ENCODE data around the gene POMT1.
"Not testable (repeated sequence)": the region's sequence is repeated elsewhere in the genome, so short reads cannot be mapped to it uniquely, and the experiment has no call there.

Gene POMT1

DNA sequence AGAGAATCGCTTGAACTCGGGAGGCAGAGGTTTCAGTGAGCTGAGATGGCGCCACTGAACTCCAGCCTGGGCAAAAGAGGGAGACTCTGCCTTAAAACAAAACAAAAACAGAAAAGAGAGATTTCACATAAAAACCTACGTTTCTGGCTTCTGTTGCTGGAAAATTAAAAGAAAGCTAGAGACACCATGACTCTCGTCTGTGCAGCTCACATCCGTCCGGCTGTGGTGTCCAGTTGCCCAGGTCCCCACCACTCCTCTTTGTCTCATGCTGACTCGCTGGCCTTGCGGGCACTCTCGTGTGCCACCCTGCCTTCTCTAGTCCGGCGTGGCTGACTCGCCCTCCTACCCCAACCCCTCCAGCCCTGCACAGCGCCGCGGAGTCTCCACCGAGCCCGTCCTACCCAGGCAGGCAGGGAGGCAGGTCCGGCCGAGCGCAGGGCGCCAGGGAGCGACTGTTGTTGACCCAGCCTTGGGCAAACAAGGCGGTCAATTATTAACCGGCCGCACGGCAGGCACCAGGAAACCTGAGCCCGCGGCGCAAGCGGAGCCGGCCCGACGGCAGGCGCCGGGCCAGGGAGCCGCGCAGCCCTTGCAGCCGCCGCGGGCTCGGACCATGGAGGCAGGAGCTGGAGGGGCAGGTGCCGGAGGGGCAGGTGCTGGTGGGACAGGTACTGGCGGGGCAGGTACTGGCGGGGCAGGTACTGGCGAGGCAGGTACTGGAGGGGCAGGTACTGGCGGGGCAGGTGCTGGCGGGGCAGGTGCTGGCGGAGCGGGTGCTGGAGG lies 42.5 kb downstream of the POMT1 start, which contains the start of gene PRRT1B:
Gene PRRT1B (plus strand): TSS at position 521 of the 783 bp plus-strand sequence. CDS start 93 bp downstream, at position 614.
- H3K27me3 ChIP-seq (ENCODE audit: insufficient read depth, low read depth): peaks cover 9% of the 10 kb centered on the region; the same call in 1 of the 2 replicates
- no peaks in the 10 kb centered on the region for H4K20me1 ChIP-seq (ENCODE audit: insufficient read depth)
- no peaks in the 10 kb centered on the region for H3K79me2 ChIP-seq (ENCODE audit: insufficient read depth, low read depth)
- no peak within 1 kb of the TSS for H3K4me2 ChIP-seq
- no peak within 1 kb of the TSS for H2AFZ ChIP-seq (ENCODE audit: low read depth)
- H3K27ac ChIP-seq: no peak within 1 kb of the TSS
- no peaks in the 10 kb centered on the region for H3K4me1 ChIP-seq (ENCODE audit: low read depth, poor library complexity, severe bottlenecking)
- H3K9ac ChIP-seq: no peak within 1 kb of the TSS
- no peak within 1 kb of the TSS for H3K4me3 ChIP-seq (IDR thresholded peaks at IDR 0.05; ENCODE audit: insufficient read depth, low read depth, low read length)
- TF ChIP-seq, protein P1, sequence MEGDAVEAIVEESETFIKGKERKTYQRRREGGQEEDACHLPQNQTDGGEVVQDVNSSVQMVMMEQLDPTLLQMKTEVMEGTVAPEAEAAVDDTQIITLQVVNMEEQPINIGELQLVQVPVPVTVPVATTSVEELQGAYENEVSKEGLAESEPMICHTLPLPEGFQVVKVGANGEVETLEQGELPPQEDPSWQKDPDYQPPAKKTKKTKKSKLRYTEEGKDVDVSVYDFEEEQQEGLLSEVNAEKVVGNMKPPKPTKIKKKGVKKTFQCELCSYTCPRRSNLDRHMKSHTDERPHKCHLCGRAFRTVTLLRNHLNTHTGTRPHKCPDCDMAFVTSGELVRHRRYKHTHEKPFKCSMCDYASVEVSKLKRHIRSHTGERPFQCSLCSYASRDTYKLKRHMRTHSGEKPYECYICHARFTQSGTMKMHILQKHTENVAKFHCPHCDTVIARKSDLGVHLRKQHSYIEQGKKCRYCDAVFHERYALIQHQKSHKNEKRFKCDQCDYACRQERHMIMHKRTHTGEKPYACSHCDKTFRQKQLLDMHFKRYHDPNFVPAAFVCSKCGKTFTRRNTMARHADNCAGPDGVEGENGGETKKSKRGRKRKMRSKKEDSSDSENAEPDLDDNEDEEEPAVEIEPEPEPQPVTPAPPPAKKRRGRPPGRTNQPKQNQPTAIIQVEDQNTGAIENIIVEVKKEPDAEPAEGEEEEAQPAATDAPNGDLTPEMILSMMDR (conservative IDR thresholded peaks at IDR 0.05; ENCODE audit: low read depth, low read length): no peak
- H3K36me3 ChIP-seq (ENCODE audit: insufficient read depth): no peaks in the 10 kb centered on the region

DNA sequence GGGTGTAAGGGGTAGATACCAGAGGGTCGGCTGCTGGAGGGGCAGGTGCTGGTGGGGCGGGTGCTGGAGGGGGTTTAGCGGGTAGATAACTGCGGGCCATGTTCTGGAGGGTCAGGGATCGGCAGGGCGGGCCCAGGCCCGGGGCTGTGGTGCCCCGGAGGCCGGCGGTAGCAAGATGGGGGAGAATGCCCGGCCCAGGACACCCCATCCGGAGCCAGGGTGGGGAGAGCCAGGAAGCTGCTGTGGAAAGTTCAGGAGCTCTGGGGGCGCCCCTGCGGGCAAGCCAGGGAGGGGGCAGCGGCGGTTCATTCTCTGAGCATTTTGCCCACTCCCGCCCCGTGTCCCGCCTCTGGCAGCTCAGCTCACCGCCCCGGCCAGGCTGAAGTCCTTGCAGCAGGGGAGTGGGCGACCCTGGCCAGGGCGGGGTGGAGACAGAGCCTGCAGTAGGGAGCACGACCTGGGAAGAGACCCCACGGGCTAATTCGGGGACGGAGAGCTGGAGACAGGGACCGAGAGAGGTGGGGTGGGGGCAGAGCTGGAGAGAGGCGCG lies 43.1 kb downstream of the POMT1 start:
- H3K4me2 ChIP-seq: no peak overlapping the region
- H2AFZ ChIP-seq (ENCODE audit: low read depth): no peak overlapping the region
- TF ChIP-seq, protein P1 (conservative IDR thresholded peaks at IDR 0.05; ENCODE audit: low read depth, low read length): no peak
- H3K4me3 ChIP-seq (IDR thresholded peaks at IDR 0.05; ENCODE audit: insufficient read depth, low read depth, low read length): no peak overlapping the region
- no peaks in the 10 kb centered on the region for H4K20me1 ChIP-seq (ENCODE audit: insufficient read depth)
- H3K27me3 ChIP-seq (ENCODE audit: insufficient read depth, low read depth): peaks cover 9% of the 10 kb centered on the region; the same call in 1 of the 2 replicates
- H3K27ac ChIP-seq: no peak overlapping the region
- no peak overlapping the region for H3K9ac ChIP-seq
- no peaks in the 10 kb centered on the region for H3K4me1 ChIP-seq (ENCODE audit: low read depth, poor library complexity, severe bottlenecking)
- no peaks in the 10 kb centered on the region for H3K36me3 ChIP-seq (ENCODE audit: insufficient read depth)
- no peaks in the 10 kb centered on the region for H3K79me2 ChIP-seq (ENCODE audit: insufficient read depth, low read depth)

DNA sequence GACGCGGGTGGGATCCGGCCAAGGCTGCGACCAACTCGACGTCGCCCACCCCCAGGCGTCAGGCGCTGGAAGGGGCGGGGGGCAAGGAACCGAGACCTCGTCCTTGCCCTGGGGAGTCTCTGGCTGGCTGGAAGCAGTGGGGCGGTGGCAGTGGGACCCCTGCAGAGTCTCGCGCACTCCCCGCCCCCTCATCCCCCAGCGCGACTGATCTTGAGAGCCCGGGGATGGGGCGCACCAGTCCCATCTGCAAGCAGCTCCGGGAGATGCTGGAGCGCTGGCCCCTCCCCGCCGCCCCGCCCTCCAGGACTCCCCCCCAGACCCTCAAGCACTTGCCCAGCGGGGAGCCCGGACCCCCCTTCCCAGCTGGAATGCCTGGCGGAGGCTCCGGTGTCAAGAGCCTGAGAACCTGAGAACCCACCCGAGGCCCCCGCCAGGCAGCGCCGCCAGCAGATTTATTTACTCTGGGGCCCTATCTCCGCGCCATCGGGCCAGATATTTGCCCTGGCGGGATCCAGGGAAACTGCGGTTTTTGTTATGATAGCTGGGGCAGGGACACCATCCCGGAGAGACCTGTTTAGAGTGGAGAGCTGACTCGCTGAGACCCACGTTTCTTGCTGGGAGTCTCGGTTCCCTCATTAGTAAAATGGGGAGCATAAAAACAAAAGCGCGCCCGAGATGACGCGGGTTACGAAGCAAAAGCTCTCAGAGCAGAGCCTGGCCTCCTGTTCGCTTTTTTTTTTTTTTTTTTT lies 43.8 kb downstream of the POMT1 start:
- peaks cover 9% of the 10 kb centered on the region; the same call in 1 of the 2 replicates for H3K27me3 ChIP-seq (ENCODE audit: insufficient read depth, low read depth)
- H3K79me2 ChIP-seq (ENCODE audit: insufficient read depth, low read depth): no peaks in the 10 kb centered on the region
- H3K36me3 ChIP-seq (ENCODE audit: insufficient read depth): no peaks in the 10 kb centered on the region
- H3K4me1 ChIP-seq (ENCODE audit: low read depth, poor library complexity, severe bottlenecking): no peaks in the 10 kb centered on the region
- no peak overlapping the region for H3K27ac ChIP-seq
- TF ChIP-seq, protein P1 (conservative IDR thresholded peaks at IDR 0.05; ENCODE audit: low read depth, low read length): no peak
- H2AFZ ChIP-seq (ENCODE audit: low read depth): no peak overlapping the region
- H3K4me2 ChIP-seq: no peak overlapping the region
- H3K9ac ChIP-seq: no peak overlapping the region
- H4K20me1 ChIP-seq (ENCODE audit: insufficient read depth): no peaks in the 10 kb centered on the region
- H3K4me3 ChIP-seq (IDR thresholded peaks at IDR 0.05; ENCODE audit: insufficient read depth, low read depth, low read length): no peak overlapping the region

DNA sequence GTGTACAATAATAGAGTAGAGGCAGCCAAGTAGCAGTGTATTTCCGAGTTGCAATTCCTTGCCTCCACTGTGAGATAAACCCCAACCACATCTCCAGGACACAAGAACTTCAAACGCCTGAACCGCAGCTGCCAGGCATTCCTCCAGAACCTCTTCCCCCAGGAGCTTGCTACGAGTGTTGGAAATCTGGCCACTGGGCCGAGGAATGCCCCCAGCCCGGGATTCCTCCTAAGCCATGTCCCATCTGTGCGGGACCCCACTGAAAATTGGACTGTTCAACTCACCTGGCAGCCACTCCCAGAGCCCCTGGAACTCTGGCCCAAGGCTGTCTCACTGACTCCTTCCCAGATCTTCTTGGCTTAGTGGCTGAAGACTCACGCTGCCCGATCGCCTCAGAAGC lies 46.5 kb downstream of the POMT1 start:
- H3K36me3 ChIP-seq (ENCODE audit: insufficient read depth); H3K79me2 ChIP-seq (ENCODE audit: insufficient read depth, low read depth); H3K9ac ChIP-seq; H3K27me3 ChIP-seq (ENCODE audit: insufficient read depth, low read depth); H4K20me1 ChIP-seq (ENCODE audit: insufficient read depth); H3K4me2 ChIP-seq; H3K4me3 ChIP-seq (IDR thresholded peaks at IDR 0.05; ENCODE audit: insufficient read depth, low read depth, low read length); H3K27ac ChIP-seq; H3K4me1 ChIP-seq (ENCODE audit: low read depth, poor library complexity, severe bottlenecking); H2AFZ ChIP-seq (ENCODE audit: low read depth): not testable (repeated sequence)

DNA sequence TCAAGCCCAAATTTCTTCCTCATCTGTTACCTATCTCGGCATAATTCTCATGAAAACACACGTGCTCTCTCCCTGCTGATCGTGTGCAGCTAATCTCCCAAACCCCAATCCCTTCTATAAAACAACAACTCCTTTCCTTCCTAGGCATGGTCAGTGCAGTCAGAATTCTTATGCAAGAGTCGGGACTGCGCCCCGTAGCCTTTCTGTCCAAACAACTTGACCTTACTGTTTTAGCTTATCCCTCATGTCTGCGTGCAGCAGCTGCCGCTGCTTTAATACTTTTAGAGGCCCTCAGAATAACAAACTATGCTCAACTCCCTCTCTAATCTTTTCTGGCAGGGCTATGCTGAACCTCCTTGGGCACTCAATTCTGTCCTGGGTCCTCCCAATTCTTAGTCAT lies 47.7 kb downstream of the POMT1 start:
- H3K79me2 ChIP-seq (ENCODE audit: insufficient read depth, low read depth); H3K27me3 ChIP-seq (ENCODE audit: insufficient read depth, low read depth): not testable (repeated sequence)

More for the DNA sequence above, 47.7 kb downstream of the POMT1 start:
- H4K20me1 ChIP-seq (ENCODE audit: insufficient read depth); H3K27ac ChIP-seq; H3K9ac ChIP-seq; H3K36me3 ChIP-seq (ENCODE audit: insufficient read depth); H3K4me3 ChIP-seq (IDR thresholded peaks at IDR 0.05; ENCODE audit: insufficient read depth, low read depth, low read length); H3K4me1 ChIP-seq (ENCODE audit: low read depth, poor library complexity, severe bottlenecking); H3K4me2 ChIP-seq; H2AFZ ChIP-seq (ENCODE audit: low read depth): not testable (repeated sequence)

Measured in KMS-11 (cell line).